Measurements from ENCODE around the gene ZNF536.

Gene ZNF536

GRCh38 chr19:30563691-30564090, 191.5 kb downstream of the ZNF536 start:
- DNase-seq (ENCODE audit: low read depth), result no peak

- DNase-seq (ENCODE audit: low read depth), result no peak
These were observed 192.4 kb downstream of the ZNF536 start for GRCh38 chr19:30564551-30565011.

GRCh38 chr19:30565636-30566035, 193.5 kb downstream of the ZNF536 start:
- no peak for DNase-seq (ENCODE audit: low read depth)

- no peak for DNase-seq (ENCODE audit: low read depth)
These were observed 194.7 kb downstream of the ZNF536 start for GRCh38 chr19:30566681-30567420.

- DNase-seq (ENCODE audit: low read depth), result no peak
These were observed 195.5 kb downstream of the ZNF536 start for GRCh38 chr19:30567536-30568232.

GRCh38 chr19:30570194-30570593, 198.0 kb downstream of the ZNF536 start:
- no peak for DNase-seq (ENCODE audit: low read depth)

- DNase-seq (ENCODE audit: low read depth), result no peak
These were observed 205.4 kb downstream of the ZNF536 start for GRCh38 chr19:30577551-30578105.

- DNase-seq (ENCODE audit: low read depth), result no peak
These were observed 207.2 kb downstream of the ZNF536 start for GRCh38 chr19:30579419-30579818.

GRCh38 chr19:30580673-30581072, 208.5 kb downstream of the ZNF536 start:
- no peak for DNase-seq (ENCODE audit: low read depth)

GRCh38 chr19:30584090-30584489, 211.9 kb downstream of the ZNF536 start:
- DNase-seq (ENCODE audit: low read depth), result no peak

GRCh38 chr19:30587869-30588268, 215.7 kb downstream of the ZNF536 start:
- DNase-seq (ENCODE audit: low read depth), result no peak

GRCh38 chr19:30590596-30591229, 218.5 kb downstream of the ZNF536 start:
- DNase-seq (ENCODE audit: low read depth), result no peak

- DNase-seq (ENCODE audit: low read depth), result no peak
These were observed 221.2 kb downstream of the ZNF536 start for GRCh38 chr19:30593356-30593755.

- DNase-seq (ENCODE audit: low read depth), result no peak
These were observed 222.0 kb downstream of the ZNF536 start for GRCh38 chr19:30593975-30594745.

GRCh38 chr19:30596268-30596667, 224.1 kb downstream of the ZNF536 start:
- DNase-seq (ENCODE audit: low read depth), result no peak

- DNase-seq (ENCODE audit: low read depth), result no peak
These were observed 224.7 kb downstream of the ZNF536 start for GRCh38 chr19:30596813-30597399.

GRCh38 chr19:30598688-30599087, 226.5 kb downstream of the ZNF536 start:
- no peak for DNase-seq (ENCODE audit: low read depth)

- no peak for DNase-seq (ENCODE audit: low read depth)
These were observed 230.6 kb downstream of the ZNF536 start for GRCh38 chr19:30602661-30603350.

GRCh38 chr19:30604657-30605056, 232.5 kb downstream of the ZNF536 start:
- DNase-seq (ENCODE audit: low read depth), result no peak

- DNase-seq (ENCODE audit: low read depth), result no peak
These were observed 233.1 kb downstream of the ZNF536 start for GRCh38 chr19:30605333-30605732.
